HEK293 (cell line): Measurements from ENCODE around the gene AREG.

ENCODE experiments used
- CTCF ChIA-PET: fragments of 350-600 bp; formaldehyde crosslinking; extraction: SDS; loops from one replicate; lab custom pipeline; 2021; ENCODE audit warnings: antibody characterized with exemption; lab: Yijun Ruan, JAX
- POLR2A ChIA-PET: fragments of 300-600 bp; formaldehyde crosslinking; extraction: SDS; loops from one replicate; lab custom pipeline; 2020; ENCODE audit warnings: antibody characterized with exemption, inconsistent platforms; lab: Yijun Ruan, JAX
- H3K27ac ChIP-seq: fragments of 200-500 bp; sonication (Bioruptor generic); 2 replicates; pipeline ENCODE4 v1.5.1; 2014; ENCODE audit warnings: low read depth, low read length, control low read depth, inconsistent platforms; ENCODE audit errors: extremely low read depth
- H3K36me3 ChIP-seq, 2 experiments: fragments of 200-500 bp in 1 of 2; sonication (Bioruptor generic) in 1 of 2; 1 replicate in 1 of 2; 2 replicates in 1 of 2; pipeline ENCODE4 v1.5.1; 2014 to 2017; ENCODE audit warnings: inconsistent platforms in 2 of 2, low read length in 2 of 2; ENCODE audit not compliant: control insufficient read depth in 2 of 2, insufficient read depth in 1 of 2
- H3K4me1 ChIP-seq: fragments of 200-500 bp; sonication (Bioruptor generic); 2 replicates; pipeline ENCODE4 v1.5.1; 2014; ENCODE audit warnings: mild to moderate bottlenecking, low read length, inconsistent platforms; ENCODE audit not compliant: control insufficient read depth, insufficient read depth
- H3K4me3 ChIP-seq: 2 replicates; pipeline ENCODE4 v1.5.1; 2011; ENCODE audit warnings: low read depth, mild to moderate bottlenecking, control low read depth, low read length, moderate library complexity
- H3K9me3 ChIP-seq: fragments of 200-500 bp; sonication (Bioruptor generic); 2 replicates; pipeline ENCODE4 v1.5.1; 2014; ENCODE audit warnings: low read depth, low read length, inconsistent platforms; ENCODE audit not compliant: control insufficient read depth, insufficient read depth
- GLI2 ChIP-seq: fragments of 450-650 bp; formaldehyde crosslinking; IDR thresholded peaks from 2 replicates; pipeline ENCODE4; 2017; ENCODE audit warnings: missing biosample characterization, missing genetic modification characterization, low read depth, borderline replicate concordance
- PRDM2 ChIP-seq: fragments of 450-650 bp; formaldehyde crosslinking; IDR thresholded peaks from 2 replicates; pipeline ENCODE4 v1.5.1; 2016; ENCODE audit warnings: missing biosample characterization, missing genetic modification characterization, borderline replicate concordance
- SCRT2 ChIP-seq: fragments of 450-650 bp; formaldehyde crosslinking; IDR thresholded peaks from 2 replicates; pipeline ENCODE4 v1.5.1; 2016; ENCODE audit warnings: missing biosample characterization, missing genetic modification characterization
- ZBTB44 ChIP-seq: fragments of 450-650 bp; IDR thresholded peaks from 2 replicates; pipeline ENCODE4 v1.5.1; 2018; ENCODE audit warnings: missing biosample characterization, mild to moderate bottlenecking, missing genetic modification characterization
- ZNF157 ChIP-seq: fragments of 450-650 bp; formaldehyde crosslinking; IDR thresholded peaks from 2 replicates; pipeline ENCODE4 v1.5.1; 2016; ENCODE audit warnings: missing biosample characterization, missing genetic modification characterization
- ZNF169 ChIP-seq: fragments of 450-650 bp; formaldehyde crosslinking; IDR thresholded peaks from 2 replicates; pipeline ENCODE4 v1.5.1; 2016; ENCODE audit warnings: missing biosample characterization, missing genetic modification characterization
- ZNF175 ChIP-seq: fragments of 450-650 bp; formaldehyde crosslinking; IDR thresholded peaks from 2 replicates; pipeline ENCODE4 v1.5.1; 2016; ENCODE audit warnings: missing biosample characterization, missing genetic modification characterization
- ZNF350 ChIP-seq: fragments of 450-650 bp; formaldehyde crosslinking; IDR thresholded peaks from 2 replicates; pipeline ENCODE4 v1.5.0; 2017; ENCODE audit warnings: missing biosample characterization, mild to moderate bottlenecking, missing genetic modification characterization
- ZNF529 ChIP-seq: fragments of 450-650 bp; formaldehyde crosslinking; IDR thresholded peaks from 2 replicates; pipeline ENCODE4 v1.5.1; 2017; ENCODE audit warnings: missing genetic modification characterization, missing biosample characterization; ENCODE audit not compliant: insufficient replicate concordance
- ZNF571 ChIP-seq: fragments of 450-650 bp; formaldehyde crosslinking; IDR thresholded peaks from 2 replicates; pipeline ENCODE4 v1.5.0; 2017; ENCODE audit warnings: missing biosample characterization, missing genetic modification characterization
- ZNF629 ChIP-seq: fragments of 450-650 bp; formaldehyde crosslinking; IDR thresholded peaks from 2 replicates; pipeline ENCODE4 v1.5.1; 2017; ENCODE audit warnings: missing biosample characterization, missing genetic modification characterization
- ZNF658 ChIP-seq: fragments of 450-650 bp; formaldehyde crosslinking; IDR thresholded peaks from 2 replicates; pipeline ENCODE4; 2016; ENCODE audit warnings: missing biosample characterization, missing genetic modification characterization
- ZNF670 ChIP-seq: fragments of 450-650 bp; formaldehyde crosslinking; IDR thresholded peaks from 2 replicates; pipeline ENCODE4 v1.5.1; 2016; ENCODE audit warnings: missing biosample characterization, missing genetic modification characterization, low read depth
- ZNF768 ChIP-seq: fragments of 450-650 bp; formaldehyde crosslinking; IDR thresholded peaks from 2 replicates; pipeline ENCODE4 v1.5.1; 2018; ENCODE audit warnings: missing biosample characterization, mild to moderate bottlenecking, missing genetic modification characterization
- TF ChIP-seq, protein P1 (sequence below): fragments of 450-650 bp; formaldehyde crosslinking; conservative IDR thresholded peaks from 2 replicates; pipeline ENCODE4 v1.5.1; 2016; ENCODE audit warnings: low read depth, missing biosample characterization, missing genetic modification characterization
- TF ChIP-seq, protein P2 (sequence below): fragments of 450-650 bp; formaldehyde crosslinking; IDR thresholded peaks from 2 replicates; pipeline ENCODE4; 2016; ENCODE audit warnings: missing biosample characterization, missing genetic modification characterization
- TF ChIP-seq, protein P3 (sequence below): fragments of 450-650 bp; formaldehyde crosslinking; IDR thresholded peaks from 2 replicates; pipeline ENCODE4 v1.5.1; 2016; ENCODE audit warnings: missing biosample characterization, missing genetic modification characterization
- TF ChIP-seq, protein P4 (sequence below): fragments of 450-650 bp; formaldehyde crosslinking; IDR thresholded peaks from 2 replicates; pipeline ENCODE4 v1.5.1; 2016; ENCODE audit warnings: missing biosample characterization, missing genetic modification characterization

AREG gene

GRCh38 chr4:74420863-74421262 is 24.1 kb upstream of the AREG start:
- ChIA-PET POLR2A (no interaction called here), CTCF (interaction anchor here (0.5 kb wide), 1 partner anchor 50 kb away, joined by 3 read pairs; no protein-coding TSS in a partner anchor)
- Histone ChIP-seq H3K4me3 (no peak overlapping the region), H3K4me1 (no peaks in the 10 kb centered on the region; the same call in 1 of the 2 replicates), H3K36me3 (no peaks in the 10 kb centered on the region), H3K9me3 (no peaks in the 10 kb centered on the region)
- TF ChIP-seq ZNF350 (tag by site-specific recombination) (no peak), ZNF529 (tag by site-specific recombination) (no peak), ZNF175 (tag by site-specific recombination) (no peak), ZNF658 (tag by site-specific recombination) (no peak), ZNF768 (tag by site-specific recombination) (no peak), ZNF157 (tag by site-specific recombination) (no peak), PRDM2 (no peak), ZNF629 (tag by site-specific recombination) (no peak), ZNF169 (tag by site-specific recombination) (no peak), GLI2 (tag by site-specific recombination) (no peak), ZNF670 (tag by site-specific recombination) (no peak)
- TF ChIP-seq, protein P1, sequence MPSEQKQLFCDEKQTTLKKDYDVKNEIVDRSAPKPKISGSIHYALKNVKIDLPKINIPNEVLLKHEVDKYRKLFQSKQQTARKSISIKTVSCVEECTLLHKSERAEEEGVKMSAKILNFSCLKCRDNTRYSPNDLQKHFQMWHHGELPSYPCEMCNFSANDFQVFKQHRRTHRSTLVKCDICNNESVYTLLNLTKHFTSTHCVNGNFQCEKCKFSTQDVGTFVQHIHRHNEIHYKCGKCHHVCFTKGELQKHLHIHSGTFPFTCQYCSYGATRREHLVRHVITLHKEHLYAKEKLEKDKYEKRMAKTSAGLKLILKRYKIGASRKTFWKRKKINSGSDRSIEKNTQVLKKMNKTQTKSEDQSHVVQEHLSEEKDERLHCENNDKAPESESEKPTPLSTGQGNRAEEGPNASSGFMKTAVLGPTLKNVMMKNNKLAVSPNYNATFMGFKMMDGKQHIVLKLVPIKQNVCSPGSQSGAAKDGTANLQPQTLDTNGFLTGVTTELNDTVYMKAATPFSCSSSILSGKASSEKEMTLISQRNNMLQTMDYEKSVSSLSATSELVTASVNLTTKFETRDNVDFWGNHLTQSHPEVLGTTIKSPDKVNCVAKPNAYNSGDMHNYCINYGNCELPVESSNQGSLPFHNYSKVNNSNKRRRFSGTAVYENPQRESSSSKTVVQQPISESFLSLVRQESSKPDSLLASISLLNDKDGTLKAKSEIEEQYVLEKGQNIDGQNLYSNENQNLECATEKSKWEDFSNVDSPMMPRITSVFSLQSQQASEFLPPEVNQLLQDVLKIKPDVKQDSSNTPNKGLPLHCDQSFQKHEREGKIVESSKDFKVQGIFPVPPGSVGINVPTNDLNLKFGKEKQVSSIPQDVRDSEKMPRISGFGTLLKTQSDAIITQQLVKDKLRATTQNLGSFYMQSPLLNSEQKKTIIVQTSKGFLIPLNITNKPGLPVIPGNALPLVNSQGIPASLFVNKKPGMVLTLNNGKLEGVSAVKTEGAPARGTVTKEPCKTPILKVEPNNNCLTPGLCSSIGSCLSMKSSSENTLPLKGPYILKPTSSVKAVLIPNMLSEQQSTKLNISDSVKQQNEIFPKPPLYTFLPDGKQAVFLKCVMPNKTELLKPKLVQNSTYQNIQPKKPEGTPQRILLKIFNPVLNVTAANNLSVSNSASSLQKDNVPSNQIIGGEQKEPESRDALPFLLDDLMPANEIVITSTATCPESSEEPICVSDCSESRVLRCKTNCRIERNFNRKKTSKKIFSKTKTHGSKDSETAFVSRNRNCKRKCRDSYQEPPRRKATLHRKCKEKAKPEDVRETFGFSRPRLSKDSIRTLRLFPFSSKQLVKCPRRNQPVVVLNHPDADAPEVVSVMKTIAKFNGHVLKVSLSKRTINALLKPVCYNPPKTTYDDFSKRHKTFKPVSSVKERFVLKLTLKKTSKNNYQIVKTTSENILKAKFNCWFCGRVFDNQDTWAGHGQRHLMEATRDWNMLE (tag by site-specific recombination), result no peak
- TF ChIP-seq, protein P2, sequence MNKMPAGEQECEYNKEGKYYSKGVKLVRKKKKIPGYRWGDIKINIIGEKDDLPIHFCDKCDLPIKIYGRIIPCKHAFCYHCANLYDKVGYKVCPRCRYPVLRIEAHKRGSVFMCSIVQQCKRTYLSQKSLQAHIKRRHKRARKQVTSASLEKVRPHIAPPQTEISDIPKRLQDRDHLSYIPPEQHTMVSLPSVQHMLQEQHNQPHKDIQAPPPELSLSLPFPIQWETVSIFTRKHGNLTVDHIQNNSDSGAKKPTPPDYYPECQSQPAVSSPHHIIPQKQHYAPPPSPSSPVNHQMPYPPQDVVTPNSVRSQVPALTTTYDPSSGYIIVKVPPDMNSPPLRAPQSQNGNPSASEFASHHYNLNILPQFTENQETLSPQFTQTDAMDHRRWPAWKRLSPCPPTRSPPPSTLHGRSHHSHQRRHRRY, result no peak
- TF ChIP-seq, all 188 proteins: peak for 0
- H3K27ac ChIP-seq, result no peak overlapping the region

GRCh38 chr4:74423104-74423503 is 21.8 kb upstream of the AREG start:
- Histone ChIP-seq H3K4me3 (no peak overlapping the region), H3K36me3 (no peaks in the 10 kb centered on the region), H3K4me1 (no peaks in the 10 kb centered on the region; the same call in 1 of the 2 replicates), H3K9me3 (no peaks in the 10 kb centered on the region), H3K27ac (no peak overlapping the region)
- ChIA-PET CTCF (no interaction called here), POLR2A (no interaction called here)
- TF ChIP-seq ZNF571 (no peak), ZBTB44 (tag by site-specific recombination) (no peak), SCRT2 (tag by site-specific recombination) (no peak), GLI2 (tag by site-specific recombination) (no peak)
- TF ChIP-seq, protein P3, sequence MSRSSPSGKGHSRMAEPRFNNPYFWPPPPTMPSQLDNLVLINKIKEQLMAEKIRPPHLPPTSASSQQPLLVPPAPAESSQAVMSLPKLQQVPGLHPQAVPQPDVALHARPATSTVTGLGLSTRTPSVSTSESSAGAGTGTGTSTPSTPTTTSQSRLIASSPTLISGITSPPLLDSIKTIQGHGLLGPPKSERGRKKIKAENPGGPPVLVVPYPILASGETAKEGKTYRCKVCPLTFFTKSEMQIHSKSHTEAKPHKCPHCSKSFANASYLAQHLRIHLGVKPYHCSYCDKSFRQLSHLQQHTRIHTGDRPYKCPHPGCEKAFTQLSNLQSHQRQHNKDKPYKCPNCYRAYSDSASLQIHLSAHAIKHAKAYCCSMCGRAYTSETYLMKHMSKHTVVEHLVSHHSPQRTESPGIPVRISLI (tag by site-specific recombination), result no peak
- TF ChIP-seq, protein P4, sequence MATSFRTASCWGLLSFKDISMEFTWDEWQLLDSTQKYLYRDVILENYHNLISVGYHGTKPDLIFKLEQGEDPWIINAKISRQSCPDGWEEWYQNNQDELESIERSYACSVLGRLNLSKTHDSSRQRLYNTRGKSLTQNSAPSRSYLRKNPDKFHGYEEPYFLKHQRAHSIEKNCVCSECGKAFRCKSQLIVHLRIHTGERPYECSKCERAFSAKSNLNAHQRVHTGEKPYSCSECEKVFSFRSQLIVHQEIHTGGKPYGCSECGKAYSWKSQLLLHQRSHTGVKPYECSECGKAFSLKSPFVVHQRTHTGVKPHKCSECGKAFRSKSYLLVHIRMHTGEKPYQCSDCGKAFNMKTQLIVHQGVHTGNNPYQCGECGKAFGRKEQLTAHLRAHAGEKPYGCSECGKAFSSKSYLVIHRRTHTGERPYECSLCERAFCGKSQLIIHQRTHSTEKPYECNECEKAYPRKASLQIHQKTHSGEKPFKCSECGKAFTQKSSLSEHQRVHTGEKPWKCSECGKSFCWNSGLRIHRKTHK (tag by site-specific recombination), result no peak
